NCI-H1930 (cell line): ENCODE data around the gene FRRS1L.
"Not testable (repeated sequence)": the region's sequence is repeated elsewhere in the genome, so short reads cannot be mapped to it uniquely, and the experiment has no call there.

Experiments used
- DNase-seq, 2 experiments: peaks; one replicate each; lab custom pipeline; 2025; lab: John Stamatoyannopoulos, UW

The FRRS1L gene

GRCh38 chr9:109129470-109130197, 37.4 kb downstream of the FRRS1L start:
- DNase-seq = no peak

GRCh38 chr9:109126671-109127070, 40.4 kb downstream of the FRRS1L start:
- not testable (repeated sequence) for DNase-seq

- no peak for DNase-seq
Measured at GRCh38 chr9:109124121-109124520, 42.9 kb downstream of the FRRS1L start.

GRCh38 chr9:109122726-109123621, 44.1 kb downstream of the FRRS1L start:
- DNase-seq = no peak

GRCh38 chr9:109121232-109121796, 45.7 kb downstream of the FRRS1L start:
- DNase-seq = no peak

GRCh38 chr9:109120204-109120789, 46.8 kb downstream of the FRRS1L start:
- no peak for DNase-seq

- DNase-seq = peak; percentile 97 to 98
Measured at GRCh38 chr9:109119439-109120203, 47.4 kb downstream of the FRRS1L start, which contains the start of gene TMEM245. TMEM245 (minus strand) TSS chr9:109119947; CDS start chr9:109119913, 34 bp downstream.

GRCh38 chr9:109118808-109119438, 48.1 kb downstream of the FRRS1L start:
- no peak for DNase-seq

GRCh38 chr9:109117856-109118807, 48.9 kb downstream of the FRRS1L start:
- DNase-seq = no peak

- no peak for DNase-seq
Measured at GRCh38 chr9:109115931-109116526, 51.0 kb downstream of the FRRS1L start.

- no peak for DNase-seq
Measured at GRCh38 chr9:109114670-109115069, 52.4 kb downstream of the FRRS1L start.

- no peak for DNase-seq
Measured at GRCh38 chr9:109113892-109114609, 53.0 kb downstream of the FRRS1L start.

GRCh38 chr9:109113254-109113653, 53.8 kb downstream of the FRRS1L start:
- no peak for DNase-seq

- DNase-seq = no peak
Measured at GRCh38 chr9:109110329-109111021, 56.6 kb downstream of the FRRS1L start.

- DNase-seq = no peak
Measured at GRCh38 chr9:109109967-109110328, 57.1 kb downstream of the FRRS1L start.

- no peak for DNase-seq
Measured at GRCh38 chr9:109108318-109108717, 58.7 kb downstream of the FRRS1L start.

- no peak for DNase-seq
Measured at GRCh38 chr9:109107402-109108240, 59.4 kb downstream of the FRRS1L start.
